Chondrocyte (in vitro differentiated cells): ENCODE measurements around the gene INPP5F. TPM values are rescaled to one million over a fixed set of nuclear protein-coding genes. Genes with fewer than 3 reads are reported as not detected.
A peak's percentile ranks its signal among the peaks of the same experiment; 100 is the strongest.

Source experiments
- DNase-seq: peaks from one replicate; pipeline ENCODE4 v3.0.0; 2021; ENCODE audit warnings: mixed read lengths, low spot score
- H3K27ac Mint-ChIP-seq: one replicate; pipeline ENCODE4 v1.8.0; 2021; ENCODE audit warnings: mild to moderate bottlenecking, moderate library complexity, mixed read lengths; ENCODE audit not compliant: unreplicated experiment
- H3K27me3 Mint-ChIP-seq: 2 replicates; pipeline ENCODE4 v1.8.0; 2021; ENCODE audit warnings: low read depth, mixed read lengths
- H3K36me3 Mint-ChIP-seq: 2 replicates; pipeline ENCODE4 v1.8.0; 2021; ENCODE audit warnings: low read depth, mixed read lengths
- H3K4me1 Mint-ChIP-seq: 2 replicates; pipeline ENCODE4 v1.8.0; 2021; ENCODE audit warnings: low read depth, mild to moderate bottlenecking, mixed read lengths
- H3K4me3 Mint-ChIP-seq: one replicate; pipeline ENCODE4 v1.8.0; 2021; ENCODE audit warnings: mild to moderate bottlenecking, moderate library complexity, mixed read lengths; ENCODE audit not compliant: unreplicated experiment
- H3K9me3 Mint-ChIP-seq: 2 replicates; pipeline ENCODE4 v1.8.0; 2021; ENCODE audit warnings: low read depth, mixed read lengths
- CTCF ChIP-seq: fragments of 200-600 bp; sonication (generic); IDR thresholded peaks from 2 replicates; pipeline ENCODE4 v1.5.0; 2021; ENCODE audit warnings: antibody characterized with exemption, mild to moderate bottlenecking, moderate library complexity
- long read RNA-seq: library from polyadenylated mRNA; stranded (forward); transcript quantifications from one replicate; pipeline ENCODE4 v2.0.0, GENCODE V29; 2021
- total RNA-seq: library from RNA; stranded (reverse); gene quantifications from 3 replicates; pipeline ENCODE4 v1.2.1, GENCODE V29; 2021

Gene INPP5F, protein sequence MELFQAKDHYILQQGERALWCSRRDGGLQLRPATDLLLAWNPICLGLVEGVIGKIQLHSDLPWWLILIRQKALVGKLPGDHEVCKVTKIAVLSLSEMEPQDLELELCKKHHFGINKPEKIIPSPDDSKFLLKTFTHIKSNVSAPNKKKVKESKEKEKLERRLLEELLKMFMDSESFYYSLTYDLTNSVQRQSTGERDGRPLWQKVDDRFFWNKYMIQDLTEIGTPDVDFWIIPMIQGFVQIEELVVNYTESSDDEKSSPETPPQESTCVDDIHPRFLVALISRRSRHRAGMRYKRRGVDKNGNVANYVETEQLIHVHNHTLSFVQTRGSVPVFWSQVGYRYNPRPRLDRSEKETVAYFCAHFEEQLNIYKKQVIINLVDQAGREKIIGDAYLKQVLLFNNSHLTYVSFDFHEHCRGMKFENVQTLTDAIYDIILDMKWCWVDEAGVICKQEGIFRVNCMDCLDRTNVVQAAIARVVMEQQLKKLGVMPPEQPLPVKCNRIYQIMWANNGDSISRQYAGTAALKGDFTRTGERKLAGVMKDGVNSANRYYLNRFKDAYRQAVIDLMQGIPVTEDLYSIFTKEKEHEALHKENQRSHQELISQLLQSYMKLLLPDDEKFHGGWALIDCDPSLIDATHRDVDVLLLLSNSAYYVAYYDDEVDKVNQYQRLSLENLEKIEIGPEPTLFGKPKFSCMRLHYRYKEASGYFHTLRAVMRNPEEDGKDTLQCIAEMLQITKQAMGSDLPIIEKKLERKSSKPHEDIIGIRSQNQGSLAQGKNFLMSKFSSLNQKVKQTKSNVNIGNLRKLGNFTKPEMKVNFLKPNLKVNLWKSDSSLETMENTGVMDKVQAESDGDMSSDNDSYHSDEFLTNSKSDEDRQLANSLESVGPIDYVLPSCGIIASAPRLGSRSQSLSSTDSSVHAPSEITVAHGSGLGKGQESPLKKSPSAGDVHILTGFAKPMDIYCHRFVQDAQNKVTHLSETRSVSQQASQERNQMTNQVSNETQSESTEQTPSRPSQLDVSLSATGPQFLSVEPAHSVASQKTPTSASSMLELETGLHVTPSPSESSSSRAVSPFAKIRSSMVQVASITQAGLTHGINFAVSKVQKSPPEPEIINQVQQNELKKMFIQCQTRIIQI
- 55.7 to 83.1 TPM (median 56.4 TPM) in 3 replicates for total RNA-seq
- long read RNA-seq, full-length matches to known transcripts = 16 of 35 reads
- long read RNA-seq, partial matches to known transcripts = 3 of 35 reads
- long read RNA-seq, other reads (novel, unspliced or antisense) = 16 of 35 reads

DNA sequence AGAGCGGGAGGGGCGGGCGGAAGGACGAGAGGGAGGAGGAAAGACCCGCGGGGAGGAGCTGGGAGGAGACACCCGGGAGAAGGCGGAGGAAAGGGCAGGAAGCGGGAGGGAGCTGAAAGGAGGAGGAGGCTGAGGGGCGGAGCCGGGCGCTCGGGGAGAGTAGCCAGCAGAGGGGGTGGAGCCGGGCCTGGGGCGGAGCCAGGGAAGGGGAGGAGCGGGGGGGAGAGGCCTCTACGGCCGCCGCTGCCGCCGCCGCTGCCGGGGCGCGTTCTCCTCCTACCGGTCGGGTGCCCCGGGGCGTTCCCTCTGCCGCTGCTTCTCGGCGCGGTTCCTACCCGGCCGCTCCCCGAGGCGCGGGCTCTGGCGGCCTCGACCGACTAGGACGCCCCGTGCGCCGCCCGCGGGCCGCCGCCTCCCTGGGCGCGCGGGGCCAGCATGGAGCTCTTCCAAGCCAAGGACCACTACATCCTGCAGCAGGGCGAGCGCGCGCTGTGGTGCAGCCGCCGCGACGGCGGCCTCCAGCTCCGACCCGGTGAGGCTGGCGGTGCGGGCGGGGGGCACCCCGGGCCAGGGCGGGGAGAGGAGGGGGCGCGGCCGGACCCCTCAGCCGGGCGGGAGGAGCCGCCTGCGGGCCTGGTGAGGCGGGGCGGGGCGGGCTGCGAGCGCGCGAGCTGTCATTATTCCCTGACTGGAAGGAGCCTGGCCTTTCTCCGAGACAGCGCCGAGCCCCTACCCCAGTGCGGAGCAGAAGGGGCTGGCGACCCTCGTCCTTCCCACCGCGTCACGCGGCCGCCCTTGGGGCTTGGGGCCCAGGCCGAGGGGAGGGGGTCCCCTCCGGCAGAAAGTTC, at the start of gene INPP5F:
TSS of gene INPP5F (plus strand) at position 223 of the 848 bp plus-strand sequence. CDS start at position 436, 213 bp downstream.
- TF ChIP-seq CTCF = peak; percentile 63
- Mint-ChIP-seq H3K4me1 (peaks cover 34% of the 10 kb centered on the region), H3K36me3 (no peaks in the 10 kb centered on the region), H3K27ac (peak within 1 kb of the TSS; percentile 66), H3K9me3 (no peaks in the 10 kb centered on the region), H3K27me3 (no peaks in the 10 kb centered on the region), H3K4me3 (peak within 1 kb of the TSS; percentile 80)
- peak; percentile 100 for DNase-seq

DNA sequence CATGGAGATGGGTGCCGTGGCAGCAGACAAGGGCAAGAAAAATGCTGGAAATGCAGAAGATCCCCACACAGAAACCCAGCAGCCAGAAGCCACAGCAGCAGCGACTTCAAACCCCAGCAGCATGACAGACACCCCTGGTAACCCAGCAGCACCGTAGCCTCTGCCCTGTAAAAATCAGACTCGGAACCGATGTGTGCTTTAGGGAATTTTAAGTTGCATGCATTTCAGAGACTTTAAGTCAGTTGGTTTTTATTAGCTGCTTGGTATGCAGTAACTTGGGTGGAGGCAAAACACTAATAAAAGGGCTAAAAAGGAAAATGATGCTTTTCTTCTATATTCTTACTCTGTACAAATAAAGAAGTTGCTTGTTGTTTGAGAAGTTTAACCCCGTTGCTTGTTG, 48.7 kb upstream of the INPP5F start:
- DNase-seq = no peak

DNA sequence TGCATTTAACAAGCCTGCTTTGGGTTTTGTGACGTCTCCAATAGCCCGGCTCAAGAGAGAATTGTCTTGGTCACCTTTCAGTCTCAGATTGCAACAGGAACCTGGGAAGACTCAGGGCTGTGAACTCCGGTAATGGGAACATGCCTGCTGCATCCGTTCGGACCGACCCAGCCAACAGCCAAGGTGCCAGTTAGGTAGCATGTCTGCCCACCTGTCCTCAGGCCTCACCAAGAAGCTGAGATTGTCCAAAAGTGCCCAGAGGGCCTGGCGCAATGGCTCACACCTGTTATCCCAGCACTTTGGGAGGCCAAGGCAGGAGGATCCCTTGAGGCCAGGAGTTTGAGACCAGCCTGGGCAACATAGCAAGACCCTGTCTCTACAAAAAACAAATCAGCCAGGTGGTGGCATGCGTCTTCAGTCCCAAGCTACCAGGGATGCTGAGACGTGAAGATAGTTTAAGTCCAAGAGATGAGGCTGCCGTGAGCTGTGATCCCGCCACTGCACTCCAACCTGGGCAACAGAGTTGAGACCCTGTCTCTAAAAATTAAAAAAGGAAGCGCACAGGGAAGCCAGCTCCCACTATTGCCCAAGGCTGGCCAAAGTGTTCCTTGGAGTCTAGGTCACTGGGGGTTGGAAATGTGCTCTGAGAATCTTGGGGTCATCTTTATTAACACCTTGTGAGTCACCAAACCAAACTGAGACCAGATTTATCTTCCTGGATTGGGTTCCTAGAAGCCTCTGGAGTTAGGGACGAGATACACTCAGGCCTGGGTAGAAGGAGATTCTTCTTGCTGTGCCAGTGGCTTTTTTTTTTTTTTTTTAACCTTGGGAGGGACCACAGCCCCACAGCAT, 47.7 kb upstream of the INPP5F start:
- TF ChIP-seq CTCF = no peak
- DNase-seq = no peak
- Mint-ChIP-seq H3K36me3 (peaks cover 17% of the 10 kb centered on the region), H3K27ac (peak overlapping the region; percentile 68), H3K4me3 (no peak overlapping the region), H3K9me3 (no peaks in the 10 kb centered on the region), H3K4me1 (peaks cover 57% of the 10 kb centered on the region), H3K27me3 (no peaks in the 10 kb centered on the region)

More for the DNA sequence above, 48.7 kb upstream of the INPP5F start:
- peaks cover 25% of the 10 kb centered on the region for H3K36me3 Mint-ChIP-seq
- H3K9me3 Mint-ChIP-seq = no peaks in the 10 kb centered on the region
- H3K4me3 Mint-ChIP-seq = no peak overlapping the region
- no peak overlapping the region for H3K27ac Mint-ChIP-seq
- peaks cover 51% of the 10 kb centered on the region for H3K4me1 Mint-ChIP-seq
- no peak for TF ChIP-seq CTCF
- H3K27me3 Mint-ChIP-seq = no peaks in the 10 kb centered on the region

GRCh38 chr10:119679480-119679829, 46.4 kb upstream of the INPP5F start:
- Mint-ChIP-seq H3K9me3 (no peaks in the 10 kb centered on the region), H3K27me3 (no peaks in the 10 kb centered on the region), H3K4me1 (peaks cover 57% of the 10 kb centered on the region), H3K4me3 (no peak overlapping the region), H3K27ac (peak overlapping the region; percentile 92), H3K36me3 (peaks cover 7% of the 10 kb centered on the region)
- TF ChIP-seq CTCF = no peak
- DNase-seq = no peak
